Sigmoid colon (tissue), 3 donors: ENCODE data around the gene AHCYL2.
"Not testable (repeated sequence)": the region's sequence is repeated elsewhere in the genome, so short reads cannot be mapped to it uniquely, and the experiment has no call there.

Experiments used
- POLR2A ChIP-seq, 2 donors: fragments of 450-650 bp; IDR thresholded peaks; one replicate each; pipeline ENCODE4 v1.6.1; 2016; ENCODE audit warnings: antibody characterized with exemption in 2 of 2, mild to moderate bottlenecking in 2 of 2, moderate library complexity in 2 of 2
- TF ChIP-seq, protein P1 (sequence below), 4 experiments: fragments of 450-650 bp in 3 of 4; fragments of 200-600 bp in 1 of 4; IDR thresholded peaks; one replicate each; pipeline ENCODE4 v1.5.1; 2016 to 2019; ENCODE audit warnings: antibody characterized with exemption in 4 of 4, mild to moderate bottlenecking in 3 of 4, moderate library complexity in 2 of 4

DNA sequence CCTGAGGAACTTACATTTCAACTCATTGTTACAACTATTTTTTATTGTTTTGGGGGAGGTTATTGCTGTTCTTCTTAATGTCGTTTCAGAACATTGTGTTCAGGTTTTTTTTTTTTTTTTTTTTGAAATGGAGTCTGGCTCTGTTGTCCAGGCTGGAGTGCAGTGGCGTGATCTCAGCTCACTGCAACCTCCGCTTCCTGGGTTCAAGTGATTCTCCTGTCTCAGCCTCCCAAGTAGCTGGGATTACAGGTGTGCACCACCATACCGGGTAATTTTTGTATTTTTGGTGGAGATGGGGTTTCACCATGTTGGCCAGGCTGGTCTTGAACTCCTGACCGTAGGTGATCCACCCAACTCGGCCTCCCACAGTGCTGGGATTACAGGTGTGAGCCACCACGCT, 144.6 kb downstream of the AHCYL2 start:
- TF ChIP-seq, protein P1, sequence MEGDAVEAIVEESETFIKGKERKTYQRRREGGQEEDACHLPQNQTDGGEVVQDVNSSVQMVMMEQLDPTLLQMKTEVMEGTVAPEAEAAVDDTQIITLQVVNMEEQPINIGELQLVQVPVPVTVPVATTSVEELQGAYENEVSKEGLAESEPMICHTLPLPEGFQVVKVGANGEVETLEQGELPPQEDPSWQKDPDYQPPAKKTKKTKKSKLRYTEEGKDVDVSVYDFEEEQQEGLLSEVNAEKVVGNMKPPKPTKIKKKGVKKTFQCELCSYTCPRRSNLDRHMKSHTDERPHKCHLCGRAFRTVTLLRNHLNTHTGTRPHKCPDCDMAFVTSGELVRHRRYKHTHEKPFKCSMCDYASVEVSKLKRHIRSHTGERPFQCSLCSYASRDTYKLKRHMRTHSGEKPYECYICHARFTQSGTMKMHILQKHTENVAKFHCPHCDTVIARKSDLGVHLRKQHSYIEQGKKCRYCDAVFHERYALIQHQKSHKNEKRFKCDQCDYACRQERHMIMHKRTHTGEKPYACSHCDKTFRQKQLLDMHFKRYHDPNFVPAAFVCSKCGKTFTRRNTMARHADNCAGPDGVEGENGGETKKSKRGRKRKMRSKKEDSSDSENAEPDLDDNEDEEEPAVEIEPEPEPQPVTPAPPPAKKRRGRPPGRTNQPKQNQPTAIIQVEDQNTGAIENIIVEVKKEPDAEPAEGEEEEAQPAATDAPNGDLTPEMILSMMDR (IDR thresholded peaks at IDR 0.05): not testable (repeated sequence)
- not testable (repeated sequence) for TF ChIP-seq POLR2A (IDR thresholded peaks at IDR 0.05)
